Upper lobe of left lung (tissue), 4 donors: ENCODE results near the gene ZNF254.

Experiments used
- EP300 ChIP-seq, 4 donors: sonication (generic); formaldehyde crosslinking; IDR thresholded peaks; one replicate each; pipeline ENCODE4 v1.5.1; 2017; ENCODE audit warnings: antibody characterized with exemption in 4 of 4, control low read depth in 2 of 4
- POLR2A ChIP-seq, 4 donors: fragments of 450-650 bp; IDR thresholded peaks; one replicate each; pipeline ENCODE4 v1.5.1; 2016 to 2017; ENCODE audit warnings: antibody characterized with exemption in 4 of 4, mild to moderate bottlenecking in 2 of 4
- POLR2AphosphoS5 ChIP-seq, 2 donors: sonication (generic); formaldehyde crosslinking; IDR thresholded peaks; one replicate each; pipeline ENCODE4 v1.5.1; 2017; ENCODE audit warnings: antibody characterized with exemption in 2 of 2
- TF ChIP-seq, protein P1 (sequence below), 6 experiments: fragments of 450-650 bp in 4 of 6; fragments of 200-600 bp in 2 of 6; sonication (generic) in 2 of 6; IDR thresholded peaks; one replicate each; pipeline ENCODE4 v1.5.1; 2016 to 2019; ENCODE audit warnings: antibody characterized with exemption in 6 of 6

DNA sequence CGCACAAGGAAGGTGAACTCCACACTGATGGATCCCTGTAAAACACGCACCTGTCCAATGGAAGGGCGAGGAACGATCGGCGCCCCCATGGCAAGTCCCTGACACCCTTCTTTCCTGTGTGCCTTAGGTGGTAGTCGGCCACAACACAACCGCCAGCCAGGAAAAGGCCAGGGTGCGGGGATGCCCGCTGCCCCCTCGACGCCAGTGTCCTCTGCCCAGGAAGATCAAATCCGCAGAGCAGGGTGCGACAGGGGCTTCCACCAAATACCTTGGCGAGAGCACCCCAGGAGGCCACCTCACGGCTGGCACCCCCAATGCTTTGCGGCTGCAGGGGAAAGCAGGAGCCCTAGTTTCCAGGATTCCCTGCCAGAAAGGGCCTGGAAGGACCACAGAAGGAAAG lies 91.2 kb downstream of the ZNF254 start:
- TF ChIP-seq, protein P1, sequence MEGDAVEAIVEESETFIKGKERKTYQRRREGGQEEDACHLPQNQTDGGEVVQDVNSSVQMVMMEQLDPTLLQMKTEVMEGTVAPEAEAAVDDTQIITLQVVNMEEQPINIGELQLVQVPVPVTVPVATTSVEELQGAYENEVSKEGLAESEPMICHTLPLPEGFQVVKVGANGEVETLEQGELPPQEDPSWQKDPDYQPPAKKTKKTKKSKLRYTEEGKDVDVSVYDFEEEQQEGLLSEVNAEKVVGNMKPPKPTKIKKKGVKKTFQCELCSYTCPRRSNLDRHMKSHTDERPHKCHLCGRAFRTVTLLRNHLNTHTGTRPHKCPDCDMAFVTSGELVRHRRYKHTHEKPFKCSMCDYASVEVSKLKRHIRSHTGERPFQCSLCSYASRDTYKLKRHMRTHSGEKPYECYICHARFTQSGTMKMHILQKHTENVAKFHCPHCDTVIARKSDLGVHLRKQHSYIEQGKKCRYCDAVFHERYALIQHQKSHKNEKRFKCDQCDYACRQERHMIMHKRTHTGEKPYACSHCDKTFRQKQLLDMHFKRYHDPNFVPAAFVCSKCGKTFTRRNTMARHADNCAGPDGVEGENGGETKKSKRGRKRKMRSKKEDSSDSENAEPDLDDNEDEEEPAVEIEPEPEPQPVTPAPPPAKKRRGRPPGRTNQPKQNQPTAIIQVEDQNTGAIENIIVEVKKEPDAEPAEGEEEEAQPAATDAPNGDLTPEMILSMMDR (IDR thresholded peaks at IDR 0.05): no peak
- TF ChIP-seq POLR2AphosphoS5 (IDR thresholded peaks at IDR 0.05): no peak
- no peak for TF ChIP-seq POLR2A (IDR thresholded peaks at IDR 0.05)
- no peak for TF ChIP-seq EP300 (IDR thresholded peaks at IDR 0.05)
